T-cell (primary cell): Measurements from ENCODE around the gene TMEM129. TPM values are rescaled to one million over a fixed set of nuclear protein-coding genes. Genes with fewer than 3 reads are reported as not detected.

Experiments used
- ATAC-seq, 4 experiments: fragments of 200-7000 bp in 3 of 4; fragments of 150-1000 bp in 1 of 4; cut with Tn5 transposase; replicated peaks in 1 of 4; 1 replicate in 3 of 4; 2 replicates in 1 of 4; pipeline ENCODE4 v1.10.0; 2021; ENCODE audit warnings: moderate library complexity in 3 of 4, mild to moderate bottlenecking in 2 of 4, moderate number of reproducible peaks in 1 of 4
- CTCF ChIA-PET, 2 donors: fragments of 300-600 bp; sonication (Branson Sonifier 250); formaldehyde crosslinking; loops; one replicate each; lab custom pipeline; 2022; ENCODE audit warnings: antibody characterized with exemption in 2 of 2; lab: Charles Lee
- POLR2A ChIA-PET, 2 donors: fragments of 300-600 bp; sonication (Branson Sonifier 250); formaldehyde crosslinking; loops; one replicate each; lab custom pipeline; 2022; ENCODE audit warnings: antibody characterized with exemption in 2 of 2; lab: Charles Lee
- DNase-seq, 35 experiments: peaks; one replicate each; pipeline versions ENCODE4 v3.0.0 to v3.0.0-alpha.2; 2013 to 2023
- H3K27ac ChIP-seq: one replicate; pipeline ENCODE4 v1.5.1; 2013; ENCODE audit warnings: low read length
- H3K27me3 ChIP-seq, 2 experiments: replicated peaks in 1 of 2; 1 replicate in 1 of 2; 2 replicates in 1 of 2; pipeline versions ENCODE4 v1.6.1 to v1.7.0; 2013; ENCODE audit warnings: low read length in 1 of 2, mixed read lengths in 1 of 2; ENCODE audit not compliant: control insufficient read depth in 2 of 2, insufficient read depth in 2 of 2; ENCODE audit errors: extremely low read depth in 1 of 2
- H3K36me3 ChIP-seq, 2 donors: 1 replicate in 1 of 2; 2 replicates in 1 of 2; pipeline versions ENCODE4 v1.6.1 to v1.7.0; 2013; ENCODE audit warnings: low read length in 1 of 2; ENCODE audit not compliant: control insufficient read depth in 2 of 2, insufficient read depth in 1 of 2; ENCODE audit errors: extremely low read depth in 1 of 2
- H3K4me1 ChIP-seq, 2 experiments: 1 replicate in 1 of 2; 2 replicates in 1 of 2; pipeline versions ENCODE4 v1.6.1 to v1.7.0; 2013; ENCODE audit warnings: low read length in 2 of 2, mixed read lengths in 1 of 2; ENCODE audit not compliant: insufficient read depth in 2 of 2, control insufficient read depth in 1 of 2; ENCODE audit errors: extremely low read depth in 1 of 2
- H3K4me3 ChIP-seq, 2 donors: 1 replicate in 1 of 2; 2 replicates in 1 of 2; pipeline versions ENCODE4 v1.5.1 to v1.7.0; 2013; ENCODE audit warnings: mild to moderate bottlenecking in 2 of 2, low read length in 1 of 2, moderate library complexity in 1 of 2; ENCODE audit not compliant: control insufficient read depth in 1 of 2; ENCODE audit errors: extremely low read depth in 1 of 2
- H3K9me3 ChIP-seq: 2 replicates; pipeline ENCODE4 v1.7.0; 2013
- H3K27ac Mint-ChIP-seq, 2 donors: one replicate each; pipeline ENCODE4 v1.8.0; 2020 to 2021; ENCODE audit warnings: mild to moderate bottlenecking in 2 of 2, mixed read lengths in 2 of 2
- H3K27me3 Mint-ChIP-seq, 2 donors: one replicate each; pipeline ENCODE4 v1.8.0; 2021 to 2022; ENCODE audit warnings: mixed read lengths in 2 of 2
- H3K36me3 Mint-ChIP-seq: one replicate; pipeline ENCODE4 v1.8.0; 2021; ENCODE audit warnings: mixed read lengths
- H3K4me1 Mint-ChIP-seq, 3 donors: one replicate each; pipeline ENCODE4 v1.8.0; 2020 to 2022; ENCODE audit warnings: mixed read lengths in 3 of 3, mild to moderate bottlenecking in 1 of 3
- H3K4me3 Mint-ChIP-seq, 3 donors: one replicate each; pipeline ENCODE4 v1.8.0; 2020 to 2022; ENCODE audit warnings: mild to moderate bottlenecking in 3 of 3, mixed read lengths in 3 of 3, moderate library complexity in 3 of 3
- H3K9me3 Mint-ChIP-seq, 3 donors: one replicate each; pipeline ENCODE4 v1.8.0; 2020 to 2022; ENCODE audit warnings: mixed read lengths in 3 of 3
- WGBS: methylation state at CpG from one replicate; pipeline ENCODE4 v1.1.5; 2013; ENCODE audit warnings: missing lambda C conversion rate; ENCODE audit not compliant: insufficient coverage; 5-methylcytosine and 5-hydroxymethylcytosine counted together
- total RNA-seq, 35 experiments: library from RNA in 6 of 35; stranded (reverse) in 6 of 35; fragments of 120-200 nt in 1 of 35; gene quantifications; one replicate each; pipeline versions ENCODE4 v1.2.1 to v1.2.4 and lab custom pipeline; 2013 to 2026

Gene TMEM129
- total RNA-seq, 5 donors from 2014 or later (not counting 1 experiment from before 2014, with no cell fraction given), result 22.9 to 49.4 (median 46.3) TPM

- Histone ChIP-seq H3K27ac (no peak overlapping the region), H3K9me3 (no peaks in the 10 kb centered on the region), H3K36me3 (peaks cover 0 to under 1% of the 10 kb centered on the region in 2 donors), H3K4me1 (peaks cover 9 to 13% of the 10 kb centered on the region in 2 experiments), H3K4me3 (no peak overlapping the region), H3K27me3 (no peaks in the 10 kb centered on the region)
- Mint-ChIP-seq H3K4me1 (peaks cover 10 to 13% (median 13%) of the 10 kb centered on the region in 3 donors), H3K9me3 (no peaks in the 10 kb centered on the region), H3K27me3 (no peaks in the 10 kb centered on the region), H3K27ac (no peak overlapping the region), H3K4me3 (peak overlapping the region in 2 of 3 donors; percentile 33 to 36), H3K36me3 (peaks cover 1% of the 10 kb centered on the region)
- no peak for DNase-seq
- no peak for ATAC-seq
- ChIA-PET CTCF (interaction anchor here in 1 of 2 donors (0.6 kb wide), 1 partner anchor 8 kb away, joined by 3 read pairs; no protein-coding TSS in a partner anchor), POLR2A (no interaction called here)
- 95% methylated on average over 11 of the region's 23 CpGs for WGBS
Measured at GRCh38 chr4:1685235-1686150, 35.6 kb downstream of the TMEM129 start.

- POLR2A ChIA-PET, result no interaction called here
- Mint-ChIP-seq H3K27me3 (no peaks in the 10 kb centered on the region), H3K4me3 (peak overlapping the region; percentile 33 to 59 (median 57)), H3K4me1 (peaks cover 10 to 13% (median 13%) of the 10 kb centered on the region in 3 donors), H3K27ac (no peak overlapping the region), H3K36me3 (no peaks in the 10 kb centered on the region), H3K9me3 (no peaks in the 10 kb centered on the region)
- WGBS, result 32% methylated on average over 62 of the region's 66 CpGs
- Histone ChIP-seq H3K36me3 (no peaks in the 10 kb centered on the region), H3K9me3 (no peaks in the 10 kb centered on the region), H3K4me1 (peaks cover 9 to 13% of the 10 kb centered on the region in 2 experiments), H3K27ac (no peak overlapping the region), H3K4me3 (peak overlapping the region in 1 of 2 donors; percentile 35), H3K27me3 (no peaks in the 10 kb centered on the region)
- ATAC-seq, result peak in 1 of 4 experiments; percentile 5
- CTCF ChIA-PET, result interaction anchor here in 1 of 2 donors (2.5 kb wide), 1 partner anchor 9 kb away, joined by 13 read pairs; no protein-coding TSS in a partner anchor
- peak in 28 of 35 experiments; percentile 66 to 96 (median 84) for DNase-seq
Measured at GRCh38 chr4:1684506-1685234, 36.5 kb downstream of the TMEM129 start.

- Mint-ChIP-seq H3K4me3 (peak within 1 kb of the TSS; percentile 81 to 87 (median 86)), H3K27ac (peak within 1 kb of the TSS; percentile 83 to 87), H3K9me3 (no peaks in the 10 kb centered on the region), H3K4me1 (peaks cover 10 to 13% (median 13%) of the 10 kb centered on the region in 3 donors), H3K27me3 (no peaks in the 10 kb centered on the region), H3K36me3 (no peaks in the 10 kb centered on the region)
- Histone ChIP-seq H3K4me1 (peaks cover 9 to 13% of the 10 kb centered on the region in 2 experiments), H3K4me3 (peak within 1 kb of the TSS; percentile 35 to 78), H3K27me3 (no peaks in the 10 kb centered on the region), H3K9me3 (no peaks in the 10 kb centered on the region), H3K36me3 (no peaks in the 10 kb centered on the region), H3K27ac (peak within 1 kb of the TSS; percentile 2)
- peak; percentile 91 to 95 (median 93) for ATAC-seq
- under 1% methylated on average over 117 of the region's 118 CpGs for WGBS
- peak in 25 of 35 experiments; percentile 2 to 95 (median 24) for DNase-seq
- ChIA-PET POLR2A (no interaction called here), CTCF (interaction anchor here in 1 of 2 donors (2.5 kb wide), 1 partner anchor 9 kb away, joined by 13 read pairs; no protein-coding TSS in a partner anchor)
Measured at GRCh38 chr4:1683736-1684505, 37.2 kb downstream of the TMEM129 start, which contains the start of gene FAM53A. TSS of gene FAM53A (minus strand) at chr4:1684313. CDS start at chr4:1668741, 15,572 bp downstream.

GRCh38 chr4:1683261-1683735, 37.8 kb downstream of the TMEM129 start:
- POLR2A ChIA-PET, result interaction anchor here in 1 of 2 donors (0.5 kb wide), 1 partner anchor 1218 kb away, joined by 3 read pairs; no protein-coding TSS in a partner anchor
- H3K4me1 ChIP-seq, result peaks cover 9 to 13% of the 10 kb centered on the region in 2 experiments
- peaks cover 10 to 13% (median 13%) of the 10 kb centered on the region in 3 donors for H3K4me1 Mint-ChIP-seq
- peak overlapping the region; percentile 83 to 87 for H3K27ac Mint-ChIP-seq
- H3K36me3 ChIP-seq, result no peaks in the 10 kb centered on the region
- peak overlapping the region; percentile 81 to 87 (median 86) for H3K4me3 Mint-ChIP-seq
- CTCF ChIA-PET, result interaction anchor here in 1 of 2 donors (2.5 kb wide), 1 partner anchor 10 kb away, joined by 13 read pairs; no protein-coding TSS in a partner anchor
- no peaks in the 10 kb centered on the region for H3K9me3 ChIP-seq
- peak overlapping the region; percentile 31 to 78 for H3K4me3 ChIP-seq
- no peaks in the 10 kb centered on the region for H3K36me3 Mint-ChIP-seq
- no peaks in the 10 kb centered on the region for H3K27me3 Mint-ChIP-seq
- H3K27me3 ChIP-seq, result no peaks in the 10 kb centered on the region
- DNase-seq (peak in 6 of 35 experiments; percentile 3 to 50 (median 9)), ATAC-seq (peak in 1 of 4 experiments; percentile 9)
- 2% methylated on average over 7 of the region's 13 CpGs for WGBS
- H3K9me3 Mint-ChIP-seq, result no peaks in the 10 kb centered on the region
- peak overlapping the region; percentile 2 for H3K27ac ChIP-seq

GRCh38 chr4:1682860-1683259, 38.3 kb downstream of the TMEM129 start:
- Mint-ChIP-seq H3K4me1 (peaks cover 10 to 13% (median 13%) of the 10 kb centered on the region in 3 donors), H3K27ac (peak overlapping the region; percentile 83 to 87), H3K36me3 (no peaks in the 10 kb centered on the region), H3K9me3 (no peaks in the 10 kb centered on the region), H3K4me3 (peak overlapping the region; percentile 81 to 87 (median 86)), H3K27me3 (no peaks in the 10 kb centered on the region)
- no peak for ATAC-seq
- H3K9me3 ChIP-seq, result no peaks in the 10 kb centered on the region
- no peaks in the 10 kb centered on the region for H3K27me3 ChIP-seq
- no peaks in the 10 kb centered on the region for H3K36me3 ChIP-seq
- H3K27ac ChIP-seq, result peak overlapping the region; percentile 2
- DNase-seq, result no peak
- H3K4me3 ChIP-seq, result no peak overlapping the region
- peaks cover 9 to 13% of the 10 kb centered on the region in 2 experiments for H3K4me1 ChIP-seq
- ChIA-PET CTCF (interaction anchor here in 1 of 2 donors (0.6 to 2.5 kb wide), 2 partner anchors 10 kb away, joined by 3 to 13 read pairs; no protein-coding TSS in a partner anchor), POLR2A (interaction anchor here in 1 of 2 donors (0.5 kb wide), 1 partner anchor 1218 kb away, joined by 3 read pairs; no protein-coding TSS in a partner anchor)
- 94% methylated on average over 7 of the region's 13 CpGs for WGBS
